Ovary (tissue), 3 donors: ENCODE results near the gene GXYLT2.

ENCODE experiments used
- EP300 ChIP-seq: sonication (generic); formaldehyde crosslinking; IDR thresholded peaks from one replicate; pipeline ENCODE4 v1.6.1; 2017; ENCODE audit warnings: antibody characterized with exemption
- TF ChIP-seq, protein P1 (sequence below), 3 donors: fragments of 450-650 bp in 2 of 3; fragments of 200-600 bp in 1 of 3; IDR thresholded peaks; one replicate each; pipeline versions ENCODE4 v1.5.1 to v1.8.0; 2016 to 2022; ENCODE audit warnings: antibody characterized with exemption in 3 of 3, mild to moderate bottlenecking in 1 of 3
- donor health status: DM: no; HTN: no; CAD: no.

DNA sequence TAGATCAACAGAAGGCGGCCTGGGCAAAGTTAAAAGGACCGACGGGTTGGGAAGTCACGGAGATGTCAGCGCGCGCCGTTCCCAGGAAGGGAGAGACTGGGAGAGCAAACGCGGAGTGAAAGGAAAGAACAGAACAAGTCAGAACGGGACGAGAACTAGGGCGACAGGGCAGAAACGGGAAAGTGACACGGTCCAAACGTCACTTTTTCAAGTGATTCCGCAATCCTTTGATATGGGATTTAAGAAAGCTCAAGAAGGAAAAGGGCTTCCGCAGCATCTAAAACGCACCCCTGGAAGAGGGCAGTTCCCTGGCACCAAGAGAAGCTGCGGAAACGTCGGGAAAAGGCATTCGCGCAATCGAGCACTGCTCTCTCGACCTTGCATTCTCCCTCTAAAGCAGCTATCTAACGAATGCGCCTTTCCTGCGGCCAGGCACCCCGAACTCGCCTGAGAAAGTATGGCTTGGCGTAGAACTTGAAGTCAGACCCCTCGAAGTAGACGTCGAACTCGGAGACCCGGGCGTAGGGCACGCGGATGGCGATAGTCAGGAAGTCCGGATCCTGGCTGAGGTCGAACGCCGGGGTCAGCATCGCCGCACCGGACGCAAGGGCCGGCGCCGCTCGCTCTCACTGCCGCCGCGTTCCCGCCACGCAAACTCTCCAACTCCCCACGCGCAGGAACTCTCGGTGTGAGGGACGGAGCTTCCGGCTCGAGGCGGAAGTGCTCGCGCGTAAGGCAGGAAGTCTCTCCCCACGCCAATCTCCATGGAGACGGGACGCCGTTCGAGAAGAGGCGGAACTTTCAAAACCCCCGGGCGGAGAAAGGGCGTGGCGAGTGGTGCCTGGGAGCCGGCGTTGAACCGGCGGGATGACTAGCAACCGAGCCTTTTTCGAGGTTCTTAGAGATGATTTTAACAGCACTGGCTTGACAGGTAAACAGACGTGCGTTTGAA is 39.8 kb upstream of the GXYLT2 start, which contains the start of gene SHQ1:
- no peak for TF ChIP-seq EP300
- TF ChIP-seq, protein P1, sequence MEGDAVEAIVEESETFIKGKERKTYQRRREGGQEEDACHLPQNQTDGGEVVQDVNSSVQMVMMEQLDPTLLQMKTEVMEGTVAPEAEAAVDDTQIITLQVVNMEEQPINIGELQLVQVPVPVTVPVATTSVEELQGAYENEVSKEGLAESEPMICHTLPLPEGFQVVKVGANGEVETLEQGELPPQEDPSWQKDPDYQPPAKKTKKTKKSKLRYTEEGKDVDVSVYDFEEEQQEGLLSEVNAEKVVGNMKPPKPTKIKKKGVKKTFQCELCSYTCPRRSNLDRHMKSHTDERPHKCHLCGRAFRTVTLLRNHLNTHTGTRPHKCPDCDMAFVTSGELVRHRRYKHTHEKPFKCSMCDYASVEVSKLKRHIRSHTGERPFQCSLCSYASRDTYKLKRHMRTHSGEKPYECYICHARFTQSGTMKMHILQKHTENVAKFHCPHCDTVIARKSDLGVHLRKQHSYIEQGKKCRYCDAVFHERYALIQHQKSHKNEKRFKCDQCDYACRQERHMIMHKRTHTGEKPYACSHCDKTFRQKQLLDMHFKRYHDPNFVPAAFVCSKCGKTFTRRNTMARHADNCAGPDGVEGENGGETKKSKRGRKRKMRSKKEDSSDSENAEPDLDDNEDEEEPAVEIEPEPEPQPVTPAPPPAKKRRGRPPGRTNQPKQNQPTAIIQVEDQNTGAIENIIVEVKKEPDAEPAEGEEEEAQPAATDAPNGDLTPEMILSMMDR (IDR thresholded peaks at IDR 0.05) = no peak
